Measurements from ENCODE around the gene FST. TPM values are rescaled to one million over a fixed set of nuclear protein-coding genes. Genes with fewer than 3 reads are reported as not detected.

FST gene
- polyA plus RNA-seq, 1 of the 3 experiments (the other 2 are of a cell fraction) = 157 TPM

DNA sequence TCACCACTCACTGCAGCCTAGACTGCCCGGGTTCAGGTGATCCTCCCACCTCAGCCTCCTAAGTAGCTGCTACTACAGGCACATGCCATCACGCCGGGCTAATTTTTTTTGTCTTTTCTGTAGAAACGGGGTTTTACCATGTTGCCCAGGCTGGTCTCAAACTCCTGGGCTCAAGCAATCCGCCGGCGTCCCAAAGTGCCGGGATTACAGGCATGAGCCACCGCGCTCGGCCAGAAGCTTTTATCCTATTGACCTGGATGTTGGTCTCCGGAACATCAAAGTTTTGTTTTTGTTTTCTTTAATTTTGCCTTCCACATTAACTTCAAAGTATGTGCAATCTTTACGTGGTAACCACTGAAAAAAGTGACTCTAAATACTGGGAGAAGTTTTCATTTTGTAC is 42.4 kb upstream of the FST start (continued):
- TF ChIP-seq SMC3 (IDR thresholded peaks at IDR 0.05; ENCODE audit: low read depth, low read length) = no peak

DNA sequence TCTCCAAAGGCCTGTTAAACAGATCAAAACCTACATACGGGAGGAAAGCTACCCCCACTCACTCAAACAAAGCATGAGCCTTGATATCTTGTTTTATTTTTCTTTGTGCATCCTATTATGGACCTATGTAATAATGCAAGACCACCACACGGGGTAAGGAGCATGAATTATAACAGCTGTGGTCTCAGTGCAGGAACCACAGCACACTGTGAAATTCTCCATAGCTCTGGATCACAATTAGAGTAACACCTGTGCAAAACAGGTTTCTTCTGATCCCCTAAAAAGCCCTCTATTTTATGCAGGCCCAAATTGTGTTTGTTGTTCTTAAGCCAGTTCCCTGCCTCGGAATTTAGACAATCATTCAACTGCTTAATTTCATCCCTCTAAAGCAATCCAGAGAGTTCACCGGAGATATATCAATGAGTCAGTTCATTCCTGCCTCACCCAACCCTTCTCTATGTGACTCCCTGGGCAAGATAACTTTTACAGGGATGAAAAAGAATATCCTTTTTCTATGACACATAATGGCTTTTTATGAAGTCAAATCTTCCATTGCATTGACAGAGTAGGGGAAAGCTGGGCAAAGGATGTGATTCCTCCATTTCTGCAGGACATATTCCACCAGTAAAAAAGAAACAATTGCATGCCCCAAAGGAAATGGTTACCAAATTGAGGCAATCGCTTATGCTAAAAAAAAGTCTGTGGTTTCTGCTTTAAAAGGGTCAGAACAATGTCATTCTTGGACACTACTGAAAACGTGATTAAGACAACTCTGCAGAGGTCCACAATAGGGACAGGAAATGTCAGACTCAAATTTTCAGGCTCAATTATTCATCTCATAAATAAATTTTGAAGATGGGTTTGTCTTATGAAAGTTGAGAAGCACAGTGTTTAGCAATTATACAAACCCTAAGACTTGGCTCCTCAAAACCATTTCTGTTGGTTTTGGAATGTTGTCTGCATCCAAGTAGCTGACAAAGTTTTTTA is 41.6 kb upstream of the FST start:
- H3K36me3 ChIP-seq (replicated peaks in 1 of 2; ENCODE audit: control insufficient read depth in 1 of 2, insufficient read depth in 2 of 2, low read length in 1 of 2) = no peaks in the 10 kb centered on the region
- peaks cover 22% of the 10 kb centered on the region for H3F3A ChIP-seq (replicated peaks; ENCODE audit: insufficient read depth)
- H3K9me3 ChIP-seq = no peaks in the 10 kb centered on the region
- H3K4me3 ChIP-seq (ENCODE audit: low read depth in 2 of 2, low read length in 1 of 2) = no peak overlapping the region
- H3K4me1 ChIP-seq (ENCODE audit: control insufficient read depth in 1 of 2, insufficient read depth in 2 of 2, low read depth in 1 of 2, low read length in 1 of 2) = peaks cover 0 to 4% of the 10 kb centered on the region in 2 experiments; a peak in 2 of 4 replicates
- no peaks in the 10 kb centered on the region for H3K27me3 ChIP-seq (ENCODE audit: insufficient read depth)
- no peaks in the 10 kb centered on the region for H4K20me1 ChIP-seq (ENCODE audit: insufficient read depth)
- no peak overlapping the region for H3K9ac ChIP-seq
- H3K79me2 ChIP-seq (ENCODE audit: insufficient read depth) = no peaks in the 10 kb centered on the region
- 16% methylated on average over 6 of the region's 6 CpGs for WGBS (ENCODE audit: low lambda C conversion rate)
- H3K4me2 ChIP-seq = peak overlapping the region; percentile 45; the same call in 1 of the 2 replicates
- H3K9me2 ChIP-seq = no peaks in the 10 kb centered on the region
- TF ChIP-seq YY1 (IDR thresholded peaks at IDR 0.05; ENCODE audit: low read depth) (0 out of 2 replicates have a peak, but pooled peaks have one; percentile 55), SMC3 (IDR thresholded peaks at IDR 0.05; ENCODE audit: low read depth, low read length) (no peak), MXI1 (IDR thresholded peaks at IDR 0.05; ENCODE audit: low read depth, low read length) (no peak), RXRA (IDR thresholded peaks at IDR 0.05; ENCODE audit: borderline replicate concordance, low read depth) (peak; percentile 62), TEAD4 (IDR thresholded peaks at IDR 0.05; ENCODE audit: borderline replicate concordance, insufficient read depth) (peak; percentile 23; the same call in 1 of the 2 replicates), NRF1 (IDR thresholded peaks at IDR 0.05; ENCODE audit: low read depth, low read length) (no peak), JUND (IDR thresholded peaks at IDR 0.05) (peak; percentile 62), EP300 (IDR thresholded peaks at IDR 0.05; ENCODE audit: borderline replicate concordance in 1 of 2, low read depth in 1 of 2, low read length in 1 of 2) (peak; percentile 20 to 44; a peak in 3 of 4 replicates), FOSL2 (IDR thresholded peaks at IDR 0.05; ENCODE audit: borderline replicate concordance, low read depth) (peak; percentile 57; the same call in 1 of the 2 replicates), MEF2A (IDR thresholded peaks at IDR 0.05; ENCODE audit: borderline replicate concordance, low read depth) (no peak; the same call in 1 of the 2 replicates), NFIC (IDR thresholded peaks at IDR 0.05; ENCODE audit: borderline replicate concordance) (peak; percentile 54; the same call in 1 of the 2 replicates), GATA2 (CRISPR knock-in tag; IDR thresholded peaks at IDR 0.05) (no peak), SIN3A (IDR thresholded peaks at IDR 0.05; ENCODE audit: borderline replicate concordance, low read depth, low read length) (no peak), TCF12 (IDR thresholded peaks at IDR 0.05) (peak; percentile 61)
- TF ChIP-seq, protein P1, sequence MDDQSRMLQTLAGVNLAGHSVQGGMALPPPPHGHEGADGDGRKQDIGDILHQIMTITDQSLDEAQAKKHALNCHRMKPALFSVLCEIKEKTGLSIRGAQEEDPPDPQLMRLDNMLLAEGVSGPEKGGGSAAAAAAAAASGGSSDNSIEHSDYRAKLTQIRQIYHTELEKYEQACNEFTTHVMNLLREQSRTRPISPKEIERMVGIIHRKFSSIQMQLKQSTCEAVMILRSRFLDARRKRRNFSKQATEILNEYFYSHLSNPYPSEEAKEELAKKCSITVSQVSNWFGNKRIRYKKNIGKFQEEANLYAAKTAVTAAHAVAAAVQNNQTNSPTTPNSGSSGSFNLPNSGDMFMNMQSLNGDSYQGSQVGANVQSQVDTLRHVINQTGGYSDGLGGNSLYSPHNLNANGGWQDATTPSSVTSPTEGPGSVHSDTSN (IDR thresholded peaks at IDR 0.05) = peak; percentile 85
- TF ChIP-seq, protein P2, sequence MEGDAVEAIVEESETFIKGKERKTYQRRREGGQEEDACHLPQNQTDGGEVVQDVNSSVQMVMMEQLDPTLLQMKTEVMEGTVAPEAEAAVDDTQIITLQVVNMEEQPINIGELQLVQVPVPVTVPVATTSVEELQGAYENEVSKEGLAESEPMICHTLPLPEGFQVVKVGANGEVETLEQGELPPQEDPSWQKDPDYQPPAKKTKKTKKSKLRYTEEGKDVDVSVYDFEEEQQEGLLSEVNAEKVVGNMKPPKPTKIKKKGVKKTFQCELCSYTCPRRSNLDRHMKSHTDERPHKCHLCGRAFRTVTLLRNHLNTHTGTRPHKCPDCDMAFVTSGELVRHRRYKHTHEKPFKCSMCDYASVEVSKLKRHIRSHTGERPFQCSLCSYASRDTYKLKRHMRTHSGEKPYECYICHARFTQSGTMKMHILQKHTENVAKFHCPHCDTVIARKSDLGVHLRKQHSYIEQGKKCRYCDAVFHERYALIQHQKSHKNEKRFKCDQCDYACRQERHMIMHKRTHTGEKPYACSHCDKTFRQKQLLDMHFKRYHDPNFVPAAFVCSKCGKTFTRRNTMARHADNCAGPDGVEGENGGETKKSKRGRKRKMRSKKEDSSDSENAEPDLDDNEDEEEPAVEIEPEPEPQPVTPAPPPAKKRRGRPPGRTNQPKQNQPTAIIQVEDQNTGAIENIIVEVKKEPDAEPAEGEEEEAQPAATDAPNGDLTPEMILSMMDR (IDR thresholded peaks at IDR 0.05) = peak; percentile 36
- TF ChIP-seq, protein P3, sequence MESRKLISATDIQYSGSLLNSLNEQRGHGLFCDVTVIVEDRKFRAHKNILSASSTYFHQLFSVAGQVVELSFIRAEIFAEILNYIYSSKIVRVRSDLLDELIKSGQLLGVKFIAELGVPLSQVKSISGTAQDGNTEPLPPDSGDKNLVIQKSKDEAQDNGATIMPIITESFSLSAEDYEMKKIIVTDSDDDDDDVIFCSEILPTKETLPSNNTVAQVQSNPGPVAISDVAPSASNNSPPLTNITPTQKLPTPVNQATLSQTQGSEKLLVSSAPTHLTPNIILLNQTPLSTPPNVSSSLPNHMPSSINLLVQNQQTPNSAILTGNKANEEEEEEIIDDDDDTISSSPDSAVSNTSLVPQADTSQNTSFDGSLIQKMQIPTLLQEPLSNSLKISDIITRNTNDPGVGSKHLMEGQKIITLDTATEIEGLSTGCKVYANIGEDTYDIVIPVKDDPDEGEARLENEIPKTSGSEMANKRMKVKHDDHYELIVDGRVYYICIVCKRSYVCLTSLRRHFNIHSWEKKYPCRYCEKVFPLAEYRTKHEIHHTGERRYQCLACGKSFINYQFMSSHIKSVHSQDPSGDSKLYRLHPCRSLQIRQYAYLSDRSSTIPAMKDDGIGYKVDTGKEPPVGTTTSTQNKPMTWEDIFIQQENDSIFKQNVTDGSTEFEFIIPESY (IDR thresholded peaks at IDR 0.05; ENCODE audit: borderline replicate concordance, low read depth) = 0 out of 2 replicates have a peak, but pooled peaks have one; percentile 46
- DNase-seq = no peak
- H3K27ac ChIP-seq (ENCODE audit: low read depth in 2 of 2, low read length in 1 of 2) = peak overlapping the region; percentile 28 to 74; a peak in 3 of 4 replicates
- peak overlapping the region; percentile 12 for H2AFZ ChIP-seq (ENCODE audit: low read depth)
- ChIA-PET POLR2A (no interaction called here), CTCF (interaction anchor here (1.8 kb wide), 1 partner anchor 790 kb away, joined by 5 read pairs; no protein-coding TSS in a partner anchor)
